HepG2 (cell line): Measurements from ENCODE around the gene RING1. TPM values are rescaled to one million over a fixed set of nuclear protein-coding genes. Genes with fewer than 3 reads are reported as not detected.

Experiments
- ATAC-seq: fragments of 200-7000 bp; cut with Tn5 transposase; 3 replicates; pipeline ENCODE4 v1.9.1; 2020; ENCODE audit warnings: mild to moderate bottlenecking, moderate library complexity
- BruUV-seq: library from RNA; stranded (reverse); fragments of 400-500 nt; replicated peaks from 2 replicates; lab custom pipeline; 2021; lab: Mats Ljungman, UMichigan
- CTCF ChIA-PET: fragments of 300-600 bp; formaldehyde crosslinking; extraction: SDS; loops from one replicate; lab custom pipeline; 2021; ENCODE audit warnings: low total read pairs, inconsistent platforms, low intra/inter-chr PET ratio; lab: Yijun Ruan, JAX
- POLR2A ChIA-PET: fragments of 350-600 bp; sonication (Branson Sonifier 250); formaldehyde crosslinking; loops from one replicate; lab custom pipeline; 2020; ENCODE audit warnings: antibody characterized with exemption, inconsistent platforms; lab: Yijun Ruan, JAX
- DNase-seq: peaks from one replicate; pipeline ENCODE4 v3.0.0-alpha.2; 2015; ENCODE audit warnings: low spot score
- FAIRE-seq: peaks from 3 replicates; lab custom pipeline; 2011; peaks lifted over from hg19 to GRCh38; lab: Jason Lieb, UNC
- H2AFZ ChIP-seq: one replicate; pipeline ENCODE4 v1.6.1; 2011; ENCODE audit warnings: low read length, inconsistent platforms
- H3K27ac ChIP-seq: fragments of 300-600 bp; 3 replicates; pipeline ENCODE4 v1.8.0; 2011; ENCODE audit warnings: mixed run types, mild to moderate bottlenecking, mixed read lengths, low read length, inconsistent platforms; ENCODE audit not compliant: insufficient read depth; ENCODE audit errors: extremely low read length
- H3K27me3 ChIP-seq, 2 experiments: fragments of 200-600 bp in 1 of 2; 2 replicates in 1 of 2; 3 replicates in 1 of 2; pipeline versions ENCODE4 v1.6.0 to v1.8.0; 2011; ENCODE audit warnings: low read length in 2 of 2, mild to moderate bottlenecking in 2 of 2, moderate library complexity in 2 of 2, inconsistent platforms in 1 of 2; ENCODE audit not compliant: insufficient read depth in 2 of 2, control insufficient read depth in 1 of 2
- H3K36me3 ChIP-seq, 2 experiments: fragments of 200-600 bp in 1 of 2; replicated peaks in 1 of 2; 2 replicates in 1 of 2; 3 replicates in 1 of 2; pipeline versions ENCODE4 v1.5.1 to v1.8.0; 2011; ENCODE audit warnings: low read length in 2 of 2, inconsistent platforms in 1 of 2; ENCODE audit not compliant: insufficient read depth in 2 of 2, control insufficient read depth in 1 of 2
- H3K4me1 ChIP-seq: 2 replicates; pipeline ENCODE4 v1.5.1; 2012; ENCODE audit warnings: low read length, inconsistent platforms; ENCODE audit not compliant: insufficient read depth
- H3K4me2 ChIP-seq: 2 replicates; pipeline ENCODE4 v1.6.0; 2011; ENCODE audit warnings: low read depth, low read length, inconsistent platforms
- H3K4me3 ChIP-seq, 3 experiments: fragments of 200-600 bp in 1 of 3; sonication (generic), shearing (Covaris generic) in 1 of 3; replicated peaks in 1 of 3; 2 replicates each; pipeline ENCODE4 v1.5.1; 2011 to 2016; ENCODE audit warnings: low read length in 3 of 3, inconsistent platforms in 2 of 3, low read depth in 2 of 3, mild to moderate bottlenecking in 2 of 3, control low read depth in 1 of 3, mixed read lengths in 1 of 3; ENCODE audit not compliant: insufficient read depth in 1 of 3
- H3K79me2 ChIP-seq: one replicate; pipeline ENCODE4 v1.6.1; 2011; ENCODE audit warnings: low read length, inconsistent platforms; ENCODE audit not compliant: insufficient read depth
- H3K9ac ChIP-seq: 2 replicates; pipeline ENCODE4 v1.6.0; 2011; ENCODE audit warnings: mild to moderate bottlenecking, low read depth, low read length, inconsistent platforms; ENCODE audit not compliant: insufficient read depth
- H3K9me3 ChIP-seq: 2 replicates; pipeline ENCODE4 v1.5.1; 2012; ENCODE audit warnings: mild to moderate bottlenecking, low read length
- H4K20me1 ChIP-seq: 2 replicates; pipeline ENCODE4 v1.6.0; 2011; ENCODE audit warnings: inconsistent platforms, mild to moderate bottlenecking, low read length, moderate library complexity; ENCODE audit not compliant: insufficient read depth
- E2F5 ChIP-seq: sonication (generic); formaldehyde crosslinking; conservative IDR thresholded peaks from 2 replicates; pipeline ENCODE4 v1.4.0; 2020; ENCODE audit warnings: missing genetic modification reagents
- FOXA3 ChIP-seq: IDR thresholded peaks from 2 replicates; pipeline ENCODE4 v1.6.1; 2016; ENCODE audit warnings: missing genetic modification reagents, missing compliant biosample characterization
- MZF1 ChIP-seq: sonication (generic); formaldehyde crosslinking; IDR thresholded peaks from 2 replicates; pipeline ENCODE4 v1.8.1; 2023; ENCODE audit warnings: mild to moderate bottlenecking, missing genetic modification reagents, borderline replicate concordance
- NFATC3 ChIP-seq: sonication (generic); formaldehyde crosslinking; IDR thresholded peaks from 2 replicates; pipeline ENCODE4 v1.5.1; 2020; ENCODE audit warnings: mild to moderate bottlenecking, missing genetic modification reagents
- NPAS2 ChIP-seq: sonication (generic); formaldehyde crosslinking; IDR thresholded peaks from 2 replicates; pipeline ENCODE4 v1.8.0; 2022; ENCODE audit warnings: mild to moderate bottlenecking, missing genetic modification reagents, borderline replicate concordance
- PTBP1 ChIP-seq: fragments of 200-400 bp; formaldehyde crosslinking; IDR thresholded peaks from 2 replicates; pipeline ENCODE4 v1.6.1; 2018; ENCODE audit warnings: low read length, low read depth; ENCODE audit not compliant: poor library complexity, severe bottlenecking
- SRSF1 ChIP-seq: fragments of 200-400 bp; formaldehyde crosslinking; optimal IDR thresholded peaks from 2 replicates; pipeline ENCODE3; 2017; ENCODE audit warnings: mild to moderate bottlenecking, low read depth, low read length, moderate library complexity
- ZC3H13 ChIP-seq: sonication (generic); formaldehyde crosslinking; IDR thresholded peaks from 2 replicates; pipeline ENCODE4 v1.8.1; 2023; ENCODE audit warnings: mild to moderate bottlenecking, missing genetic modification reagents, moderate library complexity
- ZNF10 ChIP-seq: sonication (generic); formaldehyde crosslinking; IDR thresholded peaks from 2 replicates; pipeline ENCODE4 v1.4.0; 2020; ENCODE audit warnings: mild to moderate bottlenecking, low read depth, missing genetic modification reagents, borderline replicate concordance
- ZNF20 ChIP-seq: sonication (generic); formaldehyde crosslinking; IDR thresholded peaks from 2 replicates; pipeline ENCODE4 v1.4.0; 2020; ENCODE audit warnings: mild to moderate bottlenecking, moderate library complexity, missing genetic modification reagents
- ZNF484 ChIP-seq: sonication (generic); formaldehyde crosslinking; IDR thresholded peaks from 2 replicates; pipeline ENCODE4 v1.5.1; 2020; ENCODE audit warnings: mild to moderate bottlenecking, low read depth, missing genetic modification reagents, borderline replicate concordance
- ZNF746 ChIP-seq: sonication (generic); formaldehyde crosslinking; IDR thresholded peaks from 2 replicates; pipeline ENCODE4 v1.8.0; 2022; ENCODE audit warnings: mild to moderate bottlenecking, missing genetic modification reagents
- ZNF749 ChIP-seq: sonication (generic); formaldehyde crosslinking; IDR thresholded peaks from 2 replicates; pipeline ENCODE4 v1.8.0; 2022; ENCODE audit warnings: mild to moderate bottlenecking, missing genetic modification reagents, moderate library complexity, borderline replicate concordance
- ZSCAN9 ChIP-seq: IDR thresholded peaks from 2 replicates; pipeline ENCODE4 v1.6.1; 2016; ENCODE audit warnings: borderline replicate concordance
- WGBS: methylation state at CpG from one replicate; pipeline ENCODE4 v1.1.6; 2017; ENCODE audit warnings: low lambda C conversion rate; 5-methylcytosine and 5-hydroxymethylcytosine counted together
- in situ Hi-C: cut with HindIII; loops from 2 replicates; pipeline ENCODE4 v1.10.0; 2017; ENCODE audit warnings: low pct_unique_long_range_greater_than_20kb; ENCODE audit not compliant: extremely low pct_ligation_motif_present
- intact Hi-C: fragments of 100-400 bp; cut with micrococcal nuclease; formaldehyde crosslinking; loops from one replicate; pipeline ENCODE4 v1.10.0; 2022; ENCODE audit not compliant: unreplicated experiment
- polyA plus RNA-seq, 8 experiments: library from polyadenylated mRNA; depleted of rRNA in 3 of 8; stranded (reverse) in 7 of 8; unstranded in 1 of 8; fragments of >200 nt; fragmentation: Illumina TruSeq in 4 of 8; extraction: Trizol in 4 of 8; gene quantifications; 2 replicates each; pipeline versions ENCODE4 v1.2.1 to v1.2.3, GENCODE V29; 2011 to 2016; ENCODE audit warnings: low read depth in 4 of 8, missing spikeins in 1 of 8, mixed read lengths in 1 of 8; ENCODE audit not compliant: insufficient read depth in 1 of 8
- total RNA-seq, 5 experiments: library from RNA; depleted of rRNA; stranded (reverse); fragments of >200 nt; fragmentation: Illumina TruSeq; extraction: Trizol; gene quantifications; 2 replicates each; pipeline ENCODE4 v1.2.3, GENCODE V29; 2016; ENCODE audit warnings: low read depth in 1 of 5
- TF ChIP-seq, protein P1 (sequence below): sonication (generic); formaldehyde crosslinking; IDR thresholded peaks from 2 replicates; pipeline ENCODE4 v1.4.0; 2020; ENCODE audit warnings: missing genetic modification reagents
- TF ChIP-seq, protein P2 (sequence below): sonication (generic); formaldehyde crosslinking; IDR thresholded peaks from 2 replicates; pipeline ENCODE4 v1.5.0; 2020; ENCODE audit warnings: mild to moderate bottlenecking, missing genetic modification reagents, moderate library complexity

The RING1 gene
- total and polyA plus RNA-seq, 2 of the 13 experiments (the other 11 are each of a cell fraction or from before 2014, with no cell fraction given) = 23.9 to 33.6 TPM

DNA sequence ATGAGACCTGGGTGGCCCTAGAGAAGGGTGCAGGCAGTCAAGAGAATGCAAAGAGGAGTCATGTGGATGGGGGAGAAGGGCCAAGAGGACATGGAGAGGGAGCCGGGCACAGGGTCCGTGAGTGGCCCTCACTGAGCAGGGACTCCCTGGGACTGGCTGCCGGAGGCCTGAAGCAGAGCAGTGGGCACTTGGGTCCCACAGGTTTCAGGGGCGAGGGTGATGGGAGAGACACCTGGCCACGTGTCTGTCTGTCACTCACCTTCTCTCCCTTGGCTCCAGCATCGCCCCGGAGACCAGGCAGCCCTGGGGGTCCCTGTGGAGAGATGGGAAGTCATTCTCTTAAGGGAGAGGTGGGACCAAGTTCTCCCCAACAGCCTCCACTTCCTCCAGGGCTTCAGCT is 41.5 kb upstream of the RING1 start:
- FAIRE-seq (no peak), DNase-seq (no peak), ATAC-seq (no peak)
- no peak overlapping the region for H3K27ac ChIP-seq
- H3K4me1 ChIP-seq = peaks cover 14% of the 10 kb centered on the region
- H3K4me3 ChIP-seq = no peak overlapping the region
- H4K20me1 ChIP-seq = no peaks in the 10 kb centered on the region
- ChIA-PET POLR2A (no interaction called here), CTCF (no interaction called here)
- H3K4me2 ChIP-seq = no peak overlapping the region
- intact Hi-C loops = no loop called here
- no peaks in the 10 kb centered on the region for H3K36me3 ChIP-seq
- no peaks in the 10 kb centered on the region for H3K79me2 ChIP-seq
- in situ Hi-C loops = loop anchor here (10.0 kb wide), 1 partner anchor 152 kb away; no protein-coding TSS in a partner anchor
- BruUV-seq = no TSS peak
- 31% methylated on average over 6 of the region's 7 CpGs for WGBS
- H2AFZ ChIP-seq = no peak overlapping the region
- peaks cover 4 to 15% of the 10 kb centered on the region in 2 experiments; a peak in 3 of 5 replicates for H3K27me3 ChIP-seq
- H3K9me3 ChIP-seq = no peaks in the 10 kb centered on the region
- no peak overlapping the region for H3K9ac ChIP-seq
- TF ChIP-seq NPAS2 (CRISPR knock-in tag) = no peak
- TF ChIP-seq NFATC3 (CRISPR knock-in tag) = no peak
- no peak for TF ChIP-seq SRSF1
- no peak for TF ChIP-seq E2F5 (CRISPR knock-in tag)
- no peak for TF ChIP-seq ZC3H13 (CRISPR knock-in tag)
- no peak for TF ChIP-seq ZNF10
- no peak for TF ChIP-seq ZNF749 (CRISPR knock-in tag)
- TF ChIP-seq, protein P1, sequence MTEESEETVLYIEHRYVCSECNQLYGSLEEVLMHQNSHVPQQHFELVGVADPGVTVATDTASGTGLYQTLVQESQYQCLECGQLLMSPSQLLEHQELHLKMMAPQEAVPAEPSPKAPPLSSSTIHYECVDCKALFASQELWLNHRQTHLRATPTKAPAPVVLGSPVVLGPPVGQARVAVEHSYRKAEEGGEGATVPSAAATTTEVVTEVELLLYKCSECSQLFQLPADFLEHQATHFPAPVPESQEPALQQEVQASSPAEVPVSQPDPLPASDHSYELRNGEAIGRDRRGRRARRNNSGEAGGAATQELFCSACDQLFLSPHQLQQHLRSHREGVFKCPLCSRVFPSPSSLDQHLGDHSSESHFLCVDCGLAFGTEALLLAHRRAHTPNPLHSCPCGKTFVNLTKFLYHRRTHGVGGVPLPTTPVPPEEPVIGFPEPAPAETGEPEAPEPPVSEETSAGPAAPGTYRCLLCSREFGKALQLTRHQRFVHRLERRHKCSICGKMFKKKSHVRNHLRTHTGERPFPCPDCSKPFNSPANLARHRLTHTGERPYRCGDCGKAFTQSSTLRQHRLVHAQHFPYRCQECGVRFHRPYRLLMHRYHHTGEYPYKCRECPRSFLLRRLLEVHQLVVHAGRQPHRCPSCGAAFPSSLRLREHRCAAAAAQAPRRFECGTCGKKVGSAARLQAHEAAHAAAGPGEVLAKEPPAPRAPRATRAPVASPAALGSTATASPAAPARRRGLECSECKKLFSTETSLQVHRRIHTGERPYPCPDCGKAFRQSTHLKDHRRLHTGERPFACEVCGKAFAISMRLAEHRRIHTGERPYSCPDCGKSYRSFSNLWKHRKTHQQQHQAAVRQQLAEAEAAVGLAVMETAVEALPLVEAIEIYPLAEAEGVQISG = no peak
- TF ChIP-seq ZNF484 (CRISPR knock-in tag) = no peak
- TF ChIP-seq FOXA3 (CRISPR knock-in tag) = no peak
- no peak for TF ChIP-seq MZF1 (CRISPR knock-in tag)
- no peak for TF ChIP-seq ZNF746 (CRISPR knock-in tag)
- no peak for TF ChIP-seq ZSCAN9
- TF ChIP-seq, protein P2, sequence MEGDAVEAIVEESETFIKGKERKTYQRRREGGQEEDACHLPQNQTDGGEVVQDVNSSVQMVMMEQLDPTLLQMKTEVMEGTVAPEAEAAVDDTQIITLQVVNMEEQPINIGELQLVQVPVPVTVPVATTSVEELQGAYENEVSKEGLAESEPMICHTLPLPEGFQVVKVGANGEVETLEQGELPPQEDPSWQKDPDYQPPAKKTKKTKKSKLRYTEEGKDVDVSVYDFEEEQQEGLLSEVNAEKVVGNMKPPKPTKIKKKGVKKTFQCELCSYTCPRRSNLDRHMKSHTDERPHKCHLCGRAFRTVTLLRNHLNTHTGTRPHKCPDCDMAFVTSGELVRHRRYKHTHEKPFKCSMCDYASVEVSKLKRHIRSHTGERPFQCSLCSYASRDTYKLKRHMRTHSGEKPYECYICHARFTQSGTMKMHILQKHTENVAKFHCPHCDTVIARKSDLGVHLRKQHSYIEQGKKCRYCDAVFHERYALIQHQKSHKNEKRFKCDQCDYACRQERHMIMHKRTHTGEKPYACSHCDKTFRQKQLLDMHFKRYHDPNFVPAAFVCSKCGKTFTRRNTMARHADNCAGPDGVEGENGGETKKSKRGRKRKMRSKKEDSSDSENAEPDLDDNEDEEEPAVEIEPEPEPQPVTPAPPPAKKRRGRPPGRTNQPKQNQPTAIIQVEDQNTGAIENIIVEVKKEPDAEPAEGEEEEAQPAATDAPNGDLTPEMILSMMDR (CRISPR knock-in tag) = no peak
- TF ChIP-seq ZNF20 = no peak
- TF ChIP-seq PTBP1 = no peak
